NCI-H526 (cell line): ENCODE measurements around the gene COBL.

ENCODE experiments used
- DNase-seq, 2 experiments: peaks; one replicate each; lab custom pipeline; 2025; lab: John Stamatoyannopoulos, UW

Gene COBL

GRCh38 chr7:51118628-51119027 lies 198.0 kb downstream of the COBL start:
- no peak for DNase-seq

- no peak for DNase-seq
Observed at GRCh38 chr7:51114501-51114900, 202.1 kb downstream of the COBL start.

- DNase-seq, result no peak
Observed at GRCh38 chr7:51113962-51114361, 202.6 kb downstream of the COBL start.

DNA sequence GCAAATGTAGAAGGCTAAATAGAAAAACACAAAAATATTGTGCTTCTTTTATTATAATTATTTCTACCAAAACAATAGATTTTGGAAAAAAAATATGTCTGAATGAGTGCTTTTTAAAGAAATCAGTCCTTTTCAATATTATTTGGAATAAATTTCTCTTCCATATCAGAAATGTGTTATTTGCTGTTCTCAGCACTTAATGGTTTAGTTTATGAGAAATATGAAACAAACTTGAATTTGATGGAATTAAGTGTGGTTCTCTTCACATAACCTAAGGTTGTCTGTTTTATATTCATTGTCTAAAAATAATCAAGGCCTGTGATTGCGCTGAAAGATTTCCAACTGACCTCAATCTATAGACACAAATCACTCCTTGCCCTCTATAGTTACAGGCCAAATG lies 203.0 kb downstream of the COBL start:
- no peak for DNase-seq

DNA sequence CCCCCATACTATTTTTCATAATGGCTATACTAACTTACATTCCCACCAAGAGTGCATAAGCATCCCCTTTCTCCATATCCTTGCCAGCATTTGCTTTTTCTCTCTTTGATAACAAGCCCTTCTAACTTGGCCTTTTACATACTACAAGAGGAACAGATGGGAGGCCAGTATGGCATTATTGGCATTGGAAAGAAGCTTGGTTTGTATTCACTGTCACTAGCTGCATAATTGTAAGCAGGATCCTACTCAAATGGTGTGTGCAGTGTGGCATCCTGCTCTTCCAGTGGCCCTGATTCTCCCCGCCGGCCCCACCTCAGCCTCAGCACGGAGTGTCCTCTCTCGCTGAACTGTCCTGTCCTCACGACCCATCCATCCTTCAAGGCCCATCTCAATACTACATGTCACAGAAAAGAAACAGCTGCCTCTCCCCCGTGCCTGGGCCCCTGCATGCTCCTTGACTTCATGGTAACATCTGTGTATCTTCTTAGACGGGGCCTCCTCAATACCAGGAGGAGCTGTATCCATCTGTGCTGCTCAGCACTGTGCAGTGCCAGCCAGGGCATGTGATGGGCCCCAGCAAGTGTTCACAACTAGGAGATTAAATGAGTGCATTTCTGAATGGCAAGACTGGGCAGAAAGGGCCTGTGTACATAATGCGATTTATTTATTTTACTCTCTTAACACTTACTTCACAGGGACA lies 205.2 kb downstream of the COBL start:
- DNase-seq, result no peak

GRCh38 chr7:51108134-51108533 lies 208.5 kb downstream of the COBL start:
- DNase-seq, result no peak

- no peak for DNase-seq
Observed at GRCh38 chr7:51104278-51104677, 212.3 kb downstream of the COBL start.

- DNase-seq, result no peak
Observed at GRCh38 chr7:51103718-51104117, 212.9 kb downstream of the COBL start.

DNA sequence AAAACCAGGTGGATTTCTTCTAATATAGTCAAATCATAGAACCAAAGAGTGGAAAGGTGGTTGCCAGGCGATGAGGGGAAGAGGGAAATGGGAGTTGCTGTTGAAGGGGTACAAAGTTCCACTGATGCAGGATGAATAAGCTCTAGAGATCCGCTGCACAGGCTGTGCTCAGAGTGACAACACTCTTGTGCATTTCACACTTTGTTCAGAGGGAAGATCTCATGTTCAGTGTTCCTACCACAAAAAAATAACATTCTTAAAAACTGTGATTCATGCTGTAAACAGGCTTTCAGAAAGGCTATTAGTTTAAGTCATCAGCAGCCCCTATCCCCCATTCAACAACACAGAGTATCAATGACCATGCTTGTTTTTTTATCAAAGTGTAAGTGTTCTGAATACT lies 213.8 kb downstream of the COBL start:
- DNase-seq, result peak; percentile 16 to 29

GRCh38 chr7:51101111-51101757 lies 215.4 kb downstream of the COBL start:
- no peak for DNase-seq

DNA sequence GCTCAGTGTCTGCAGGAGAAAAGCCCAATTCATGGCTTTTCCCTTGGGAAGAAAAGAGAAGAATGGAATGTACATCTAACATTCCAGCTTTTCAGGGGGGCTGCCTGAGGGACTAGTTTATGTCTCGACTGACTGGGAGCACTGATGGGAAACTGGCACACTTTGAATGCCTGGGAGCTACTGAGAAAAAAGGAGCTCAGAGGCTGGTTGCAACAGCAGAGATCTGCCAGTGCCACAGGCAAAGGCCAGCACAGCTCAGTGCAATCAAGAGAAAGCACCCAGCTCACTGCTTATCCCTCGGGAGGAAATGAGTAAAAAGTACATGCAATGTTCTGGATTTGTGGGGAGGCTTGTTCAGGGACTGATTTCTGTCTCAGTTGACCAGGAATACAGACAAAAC lies 226.2 kb downstream of the COBL start:
- DNase-seq, result no peak

GRCh38 chr7:51085034-51085692 lies 231.4 kb downstream of the COBL start:
- no peak for DNase-seq

GRCh38 chr7:51084121-51084520 lies 232.5 kb downstream of the COBL start:
- no peak for DNase-seq

GRCh38 chr7:51082940-51083533 lies 233.6 kb downstream of the COBL start:
- DNase-seq, result no peak

GRCh38 chr7:51082096-51082840 lies 234.3 kb downstream of the COBL start:
- no peak for DNase-seq

DNA sequence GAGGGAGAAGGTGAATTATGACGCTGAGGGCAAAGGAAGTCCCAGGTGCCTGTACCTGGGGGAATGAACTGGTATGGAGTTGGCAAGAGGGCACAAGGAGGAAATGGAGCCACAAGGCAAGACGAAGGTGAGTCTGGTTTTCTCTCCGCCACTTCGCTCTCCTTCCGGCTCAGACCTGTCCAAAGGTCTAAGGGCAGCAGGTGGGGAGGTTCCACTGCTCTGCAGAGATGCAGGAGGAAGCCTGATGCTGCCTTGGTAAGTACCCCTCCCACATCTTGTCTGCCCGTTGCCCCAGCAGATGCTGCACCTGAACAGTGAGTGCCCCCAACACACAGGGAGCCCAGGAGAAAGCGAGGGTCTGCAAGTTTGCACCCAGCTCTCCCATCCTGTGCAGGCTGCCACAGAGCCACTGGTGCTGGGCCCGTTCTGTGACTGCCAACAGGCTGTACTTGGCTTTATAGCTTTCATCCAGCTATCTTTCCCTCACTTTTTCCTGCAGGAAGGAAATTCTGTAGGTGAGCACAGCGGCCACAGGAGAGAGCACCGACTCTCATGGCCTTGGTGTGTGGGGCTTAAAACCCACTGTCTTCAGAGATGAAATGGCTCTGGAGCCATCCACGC lies 235.2 kb downstream of the COBL start:
- DNase-seq, result no peak

DNA sequence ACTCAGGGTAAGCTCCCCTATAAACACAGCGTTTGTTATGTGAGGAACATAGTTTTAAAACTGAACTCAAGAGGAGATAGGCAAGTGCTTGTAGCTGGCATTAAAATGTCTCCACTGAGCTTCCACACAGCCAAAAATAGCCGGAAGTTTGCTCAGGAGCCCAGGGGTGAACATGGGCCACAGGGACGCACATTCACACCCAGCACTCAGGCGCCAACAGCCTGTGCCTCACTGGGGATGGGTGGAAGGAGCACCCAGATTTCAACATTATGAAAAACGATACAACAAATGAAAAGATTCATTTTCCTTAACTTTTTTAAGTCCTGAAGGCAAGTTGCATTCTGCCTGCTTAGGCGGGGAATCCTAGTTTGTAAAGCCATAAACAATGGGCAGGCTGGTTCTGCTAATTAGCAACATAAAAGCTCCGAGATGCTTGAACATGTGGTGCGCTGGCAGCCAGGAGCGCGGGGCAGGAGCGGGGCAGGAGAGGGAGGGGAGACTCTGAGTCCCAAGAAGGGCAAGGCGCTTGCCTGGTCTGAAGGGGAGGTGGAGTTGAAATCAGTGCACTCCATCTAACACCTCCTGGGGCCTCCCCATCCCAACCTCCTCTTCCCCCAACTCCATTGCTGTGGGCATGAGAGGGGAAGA lies 235.9 kb downstream of the COBL start:
- DNase-seq, result no peak

GRCh38 chr7:51080216-51080615 lies 236.4 kb downstream of the COBL start:
- DNase-seq, result no peak

DNA sequence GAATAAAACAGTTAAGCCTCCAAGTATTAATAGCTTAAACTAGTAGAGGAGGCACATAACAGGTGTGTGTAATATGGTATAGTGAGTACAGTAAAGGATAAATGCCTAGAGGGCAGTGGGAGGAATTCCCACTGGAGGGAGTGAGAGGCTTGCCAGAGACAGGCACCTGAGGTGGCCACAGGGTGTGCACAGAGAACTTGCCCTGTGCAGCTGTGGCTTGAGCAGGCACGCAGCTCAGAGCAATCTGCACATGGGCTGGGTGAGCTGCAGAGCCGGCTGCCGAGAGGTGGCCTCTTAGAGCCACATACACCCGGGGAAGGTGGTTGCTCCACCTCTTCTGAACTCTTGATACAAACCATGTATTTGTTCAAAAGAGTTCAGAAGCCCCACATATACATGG lies 237.1 kb downstream of the COBL start:
- peak; percentile 27 to 46 for DNase-seq

DNA sequence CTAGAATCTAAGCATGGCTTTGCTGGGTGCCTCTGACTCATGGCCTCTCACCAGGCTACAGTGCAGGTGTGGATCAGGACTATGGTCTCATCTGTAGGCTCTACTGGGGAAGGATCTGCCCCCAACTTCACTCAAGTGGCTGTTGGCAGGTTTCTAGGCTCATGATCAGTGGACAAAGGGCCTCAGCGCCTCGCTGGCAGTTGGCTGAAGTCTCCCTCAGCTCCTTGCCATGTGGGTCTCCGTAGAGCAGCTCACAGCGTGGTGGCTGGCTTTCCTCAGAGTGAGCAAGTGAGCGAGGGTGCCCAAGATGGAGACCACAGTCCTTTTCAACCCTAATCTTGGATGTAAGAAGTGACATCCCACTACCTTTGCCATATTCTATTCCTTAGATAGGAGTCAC lies 238.0 kb downstream of the COBL start:
- DNase-seq, result no peak

- no peak for DNase-seq
Observed at GRCh38 chr7:51077987-51078370, 238.6 kb downstream of the COBL start.
